Colon (tissue), 2 donors: ENCODE results near the gene PGM5.
"Not testable (repeated sequence)": the region's sequence is repeated elsewhere in the genome, so short reads cannot be mapped to it uniquely, and the experiment has no call there.

Experiments
- FAIRE-seq: peaks from 2 replicates; lab custom pipeline; 2012; peaks lifted over from hg19 to GRCh38; lab: Jason Lieb, UNC
- donor health status: control.
- donor health status: control.

The PGM5 gene

DNA sequence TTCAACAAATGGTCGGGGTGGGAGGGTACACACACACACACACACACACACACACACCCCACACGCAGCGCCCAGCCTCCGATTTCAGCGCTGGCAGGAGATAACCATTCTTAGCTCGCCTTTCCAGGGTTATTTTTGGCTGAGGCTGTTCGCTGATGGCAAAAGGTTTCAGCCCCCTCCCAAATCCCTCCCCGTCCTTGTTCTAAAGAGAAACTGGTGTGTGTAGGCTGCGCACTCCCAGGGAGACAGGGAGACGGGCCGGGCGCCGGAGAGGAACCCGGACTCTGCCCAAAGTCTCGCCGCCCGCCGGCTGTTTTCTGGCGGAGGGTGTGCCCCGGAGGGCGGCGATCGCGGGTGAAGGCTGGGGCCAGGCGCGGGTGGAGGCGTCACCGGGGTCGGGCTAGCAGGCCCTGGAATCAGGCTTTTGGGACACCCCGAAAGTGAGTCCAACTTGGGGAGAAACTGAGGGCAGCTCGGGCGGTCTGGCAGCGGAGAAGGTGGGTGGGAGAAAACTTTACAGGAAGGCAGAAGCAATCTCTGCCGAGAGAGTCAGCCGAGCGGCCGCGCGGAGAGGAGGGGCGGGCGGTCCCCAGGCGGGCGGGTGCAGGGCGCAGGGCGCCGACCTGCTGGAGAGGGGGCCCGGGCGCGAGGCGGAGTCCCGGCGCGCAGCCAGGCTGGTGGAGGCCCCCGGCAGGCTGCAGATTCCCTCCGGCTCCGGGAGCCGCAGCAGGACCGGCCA is at the start of gene PGM5:
Gene PGM5 (plus strand): TSS at position 232 of the 739 bp plus-strand sequence. CDS start 517 bp downstream, outside the sequence.
- FAIRE-seq, result not testable (repeated sequence)

DNA sequence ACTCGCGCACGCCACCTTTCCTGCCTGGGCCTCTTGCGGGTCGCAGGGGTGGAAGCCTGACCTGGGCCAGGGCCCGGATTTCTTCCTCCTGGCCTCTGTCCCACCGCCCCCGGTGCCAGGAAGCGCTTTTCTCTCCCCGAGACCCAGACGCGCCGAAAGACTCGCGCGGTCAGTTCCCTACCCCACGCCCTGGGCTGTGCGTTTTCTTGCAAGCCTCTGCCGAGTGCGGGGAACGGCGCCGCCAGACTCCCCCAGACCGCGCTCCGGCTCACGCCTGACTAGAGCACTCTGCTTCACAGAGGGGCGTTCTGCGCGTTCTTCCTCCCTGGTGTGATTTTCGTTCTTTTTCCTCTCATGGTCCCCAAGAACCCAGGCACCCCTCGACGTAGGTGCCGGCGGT is 49.3 kb upstream of the PGM5 start:
- not testable (repeated sequence) for FAIRE-seq

DNA sequence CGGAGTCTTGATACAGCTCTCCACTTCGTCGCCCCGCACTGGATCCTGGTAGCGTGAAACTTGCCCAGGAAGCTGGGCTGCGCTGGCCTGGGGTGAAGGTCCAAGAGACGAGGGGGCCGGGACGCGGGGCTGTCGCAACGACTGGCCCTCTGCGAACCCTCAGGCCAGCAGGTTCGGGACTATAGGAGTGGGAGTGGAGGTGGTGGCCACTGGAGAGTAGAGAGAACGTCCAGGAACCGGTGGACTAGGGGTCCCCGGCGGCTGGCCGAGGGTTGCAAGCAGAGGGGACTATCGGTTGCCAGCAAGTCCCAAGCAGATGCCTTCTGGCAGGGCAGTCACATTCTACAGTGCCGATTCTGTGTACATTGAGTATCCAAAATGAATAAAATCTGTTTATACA is 48.8 kb upstream of the PGM5 start:
- FAIRE-seq, result not testable (repeated sequence)

DNA sequence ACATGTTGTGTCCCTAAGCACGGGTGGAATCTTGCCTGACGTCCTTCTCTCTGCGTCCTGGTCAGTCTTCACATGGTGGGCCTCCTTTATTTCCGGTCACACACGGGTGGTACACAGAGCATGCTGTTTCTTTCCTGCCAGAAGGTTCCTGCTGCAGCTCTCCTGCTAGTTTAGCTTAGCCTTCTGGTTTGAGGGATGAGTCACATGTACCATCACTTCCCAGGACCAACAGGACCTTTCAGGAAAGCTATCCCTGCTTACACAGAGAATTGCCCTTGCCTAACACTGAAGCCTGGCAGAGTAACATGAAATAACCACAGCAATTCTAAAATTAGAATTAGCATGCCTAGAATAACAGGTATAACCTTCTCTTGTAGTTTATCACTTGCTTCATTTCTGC is 45.2 kb upstream of the PGM5 start:
- not testable (repeated sequence) for FAIRE-seq

DNA sequence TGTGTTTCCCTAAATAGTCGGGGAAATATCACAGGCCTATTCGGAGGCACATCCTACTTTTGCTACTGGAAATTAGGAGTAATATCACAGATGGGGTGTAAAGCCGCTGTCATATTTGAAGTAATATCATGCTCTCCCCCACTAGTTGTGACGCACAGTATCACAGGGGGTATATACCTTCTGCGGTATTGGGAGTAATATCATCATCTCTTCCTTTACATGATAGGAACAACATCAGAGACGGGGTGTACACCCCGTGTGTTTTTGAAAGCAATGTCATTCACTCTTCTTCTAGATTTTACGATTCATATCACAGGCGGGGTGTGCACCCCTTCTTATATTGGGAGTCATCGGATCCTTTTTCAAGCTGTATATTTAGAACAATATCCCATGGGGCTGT is 38.2 kb upstream of the PGM5 start:
- not testable (repeated sequence) for FAIRE-seq

DNA sequence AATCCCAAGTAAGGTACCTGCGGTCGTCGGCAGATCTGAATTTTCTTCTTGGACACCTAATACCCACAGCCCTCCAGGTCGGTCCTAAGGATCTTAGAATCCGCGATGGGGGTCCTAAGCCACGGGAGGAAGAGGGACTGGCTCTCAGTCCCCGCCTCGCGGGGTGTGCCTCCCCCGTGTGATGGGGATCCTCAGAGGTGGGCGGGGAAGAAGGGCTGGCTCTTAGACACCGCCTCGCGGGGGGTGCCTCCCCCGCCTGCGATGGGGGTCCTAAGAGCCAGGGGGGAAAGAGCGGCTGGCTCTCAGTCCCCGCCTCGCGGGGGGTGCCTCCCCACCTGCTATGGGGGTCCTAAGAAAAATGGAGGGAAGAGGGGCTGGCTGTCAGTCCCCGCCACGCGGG is 32.7 kb upstream of the PGM5 start:
- not testable (repeated sequence) for FAIRE-seq

DNA sequence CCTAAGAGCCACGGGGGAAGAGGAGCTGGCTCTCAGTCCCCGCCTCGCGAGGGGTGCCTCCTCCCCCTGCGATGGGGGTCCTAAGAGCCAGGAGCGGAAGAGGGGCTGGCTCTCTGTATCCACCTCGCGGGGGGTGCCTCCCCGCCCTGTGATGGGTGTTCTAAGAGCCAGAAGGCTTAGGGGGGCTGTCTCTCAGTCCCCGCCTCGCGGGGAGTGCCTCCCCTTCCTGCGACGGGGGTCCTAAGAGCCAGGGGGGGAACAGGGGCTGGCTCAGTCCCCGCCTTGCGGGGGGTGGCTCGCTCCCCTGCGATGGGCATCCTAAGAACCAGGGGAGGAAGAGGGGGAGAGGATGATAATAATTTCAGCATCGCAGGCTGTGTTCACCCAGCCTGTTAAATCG is 31.9 kb upstream of the PGM5 start:
- not testable (repeated sequence) for FAIRE-seq

DNA sequence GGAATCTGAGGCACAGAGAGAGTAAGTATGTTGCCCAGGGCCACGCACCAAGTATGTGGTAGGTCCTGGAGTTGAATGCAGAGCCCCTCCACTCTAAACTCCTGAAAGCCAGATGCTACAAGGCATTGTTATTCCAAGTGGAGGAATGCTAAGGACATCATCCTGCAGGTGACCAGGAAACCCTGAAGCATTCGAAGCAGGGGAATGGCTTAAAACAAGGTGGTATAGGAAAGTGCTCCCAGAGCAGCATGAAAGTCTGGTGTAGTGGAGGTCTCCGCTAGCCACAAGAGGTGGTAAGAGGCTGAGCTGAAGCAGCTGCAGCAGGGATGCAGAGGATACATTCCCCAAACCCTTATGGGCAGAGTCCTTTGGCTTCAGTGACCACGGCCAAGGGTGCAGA is 27.3 kb upstream of the PGM5 start:
- FAIRE-seq, result not testable (repeated sequence)

DNA sequence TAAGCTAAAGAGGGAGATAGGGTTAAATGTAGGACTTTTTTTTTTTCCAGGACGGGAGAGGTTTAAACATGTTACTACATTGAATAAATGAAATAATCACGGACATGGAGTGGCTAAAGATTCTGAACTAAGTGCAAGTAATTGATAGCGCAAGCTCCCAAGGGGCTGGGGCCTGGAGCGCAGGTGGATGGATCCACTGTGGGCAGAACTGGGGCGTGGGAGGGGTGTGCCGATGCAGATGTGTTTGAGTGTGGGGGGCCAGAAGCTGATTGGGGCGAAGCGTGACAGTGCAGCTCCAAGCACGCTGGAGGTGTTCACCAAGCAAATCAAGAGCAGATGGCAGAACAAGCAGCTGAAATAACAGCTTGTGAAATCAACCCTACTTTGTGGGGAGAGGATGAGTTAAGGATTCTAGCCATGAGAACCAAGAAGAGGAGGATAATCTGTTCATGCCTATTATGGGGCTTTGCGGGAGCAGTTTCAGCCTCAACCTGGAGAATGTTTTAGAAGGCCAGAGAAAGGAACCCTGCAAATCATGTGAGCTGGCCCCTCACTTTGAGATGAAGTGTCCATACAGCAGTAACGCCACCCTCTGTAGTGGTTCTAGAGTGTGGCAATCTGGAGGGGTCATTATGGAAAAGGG is 25.8 kb upstream of the PGM5 start:
- not testable (repeated sequence) for FAIRE-seq

DNA sequence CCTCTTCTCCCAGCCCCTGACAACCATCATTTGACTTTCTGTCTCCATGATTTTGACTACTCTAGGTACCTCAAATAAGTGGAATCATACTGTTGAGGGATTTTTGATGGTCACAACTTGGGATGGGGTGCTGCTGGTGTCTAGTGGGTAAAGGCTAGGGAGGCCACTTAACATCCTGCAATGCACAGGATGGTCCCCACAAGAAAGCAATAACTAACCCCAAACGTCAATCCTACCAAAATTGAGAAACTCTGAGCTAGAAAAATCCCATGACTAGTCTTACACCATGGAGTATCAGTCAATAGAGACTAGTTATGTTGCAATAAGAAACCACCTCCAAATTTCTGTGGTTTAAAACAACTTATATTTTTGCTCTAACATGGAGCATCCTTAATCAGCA is 24.3 kb upstream of the PGM5 start:
- not testable (repeated sequence) for FAIRE-seq

DNA sequence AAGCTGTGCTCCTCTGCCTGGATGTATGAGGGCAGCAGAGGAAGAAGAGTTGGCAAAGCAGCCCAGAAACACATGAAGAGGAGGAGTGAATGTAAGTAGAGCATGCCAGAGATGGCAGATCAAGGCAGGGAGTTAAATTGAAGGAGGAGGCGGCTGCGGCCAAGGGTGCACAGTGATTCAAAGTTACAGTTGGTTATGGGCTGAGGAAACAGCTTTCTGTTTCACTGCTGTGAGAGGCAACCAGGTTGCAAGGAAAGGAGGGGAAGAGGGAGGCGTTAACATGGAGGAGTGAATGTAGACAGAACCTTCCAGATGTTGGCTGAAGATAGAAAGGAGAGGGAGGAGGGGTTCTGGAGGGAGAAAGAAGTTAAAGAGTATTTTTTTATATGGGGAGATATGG is 20.5 kb upstream of the PGM5 start:
- FAIRE-seq, result not testable (repeated sequence)

DNA sequence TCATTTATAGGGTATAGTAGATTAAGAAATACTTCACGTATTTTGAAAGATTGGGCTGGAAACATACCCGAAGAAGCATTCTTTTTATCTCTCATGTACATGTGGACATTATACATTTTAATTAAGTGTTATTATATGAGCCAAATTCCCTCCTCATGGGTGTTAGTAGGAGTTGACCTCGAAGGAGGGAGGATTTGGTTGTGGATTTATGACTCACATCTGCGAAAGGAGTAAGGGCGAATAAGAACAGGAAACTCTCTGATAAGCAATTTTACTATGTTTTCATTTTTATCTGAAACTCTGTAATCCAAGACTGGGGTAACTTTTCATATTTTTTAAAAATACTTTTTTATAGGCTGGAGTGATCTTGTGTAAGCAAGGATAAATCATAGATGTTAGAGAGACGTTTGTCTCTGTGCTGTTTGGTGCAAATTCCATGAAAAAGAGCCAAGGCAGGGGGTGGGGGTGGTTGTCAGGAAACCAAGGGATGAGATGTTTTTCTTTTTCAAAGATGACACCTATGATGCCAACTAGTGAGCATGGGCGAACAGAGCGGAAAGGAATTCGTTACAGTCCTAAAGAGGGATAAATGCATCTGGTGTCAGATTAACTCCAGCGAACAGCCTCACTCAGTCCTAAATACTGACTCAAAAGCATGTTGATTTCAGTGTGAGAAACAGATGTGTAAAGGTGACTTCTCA is 19.6 kb upstream of the PGM5 start:
- not testable (repeated sequence) for FAIRE-seq

DNA sequence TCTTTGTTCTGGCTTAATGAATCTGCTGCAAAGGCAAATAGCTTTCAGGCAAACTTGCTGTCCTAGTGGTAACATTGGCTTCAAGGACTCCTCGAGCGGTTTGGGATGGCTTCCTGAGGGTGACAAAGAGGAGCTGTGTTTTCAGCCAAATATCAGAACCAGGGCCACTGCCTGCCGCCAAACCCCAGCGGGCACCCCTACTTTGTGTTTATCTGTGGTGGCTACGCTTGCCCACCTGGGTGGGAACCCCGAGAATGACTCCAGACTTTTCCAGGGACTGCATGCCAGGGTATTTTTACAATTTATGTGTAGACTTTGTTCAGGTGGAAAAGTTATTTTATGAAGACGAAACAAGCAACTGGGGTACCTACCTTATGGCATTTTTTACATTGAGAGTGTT is 18.4 kb upstream of the PGM5 start:
- FAIRE-seq, result not testable (repeated sequence)

DNA sequence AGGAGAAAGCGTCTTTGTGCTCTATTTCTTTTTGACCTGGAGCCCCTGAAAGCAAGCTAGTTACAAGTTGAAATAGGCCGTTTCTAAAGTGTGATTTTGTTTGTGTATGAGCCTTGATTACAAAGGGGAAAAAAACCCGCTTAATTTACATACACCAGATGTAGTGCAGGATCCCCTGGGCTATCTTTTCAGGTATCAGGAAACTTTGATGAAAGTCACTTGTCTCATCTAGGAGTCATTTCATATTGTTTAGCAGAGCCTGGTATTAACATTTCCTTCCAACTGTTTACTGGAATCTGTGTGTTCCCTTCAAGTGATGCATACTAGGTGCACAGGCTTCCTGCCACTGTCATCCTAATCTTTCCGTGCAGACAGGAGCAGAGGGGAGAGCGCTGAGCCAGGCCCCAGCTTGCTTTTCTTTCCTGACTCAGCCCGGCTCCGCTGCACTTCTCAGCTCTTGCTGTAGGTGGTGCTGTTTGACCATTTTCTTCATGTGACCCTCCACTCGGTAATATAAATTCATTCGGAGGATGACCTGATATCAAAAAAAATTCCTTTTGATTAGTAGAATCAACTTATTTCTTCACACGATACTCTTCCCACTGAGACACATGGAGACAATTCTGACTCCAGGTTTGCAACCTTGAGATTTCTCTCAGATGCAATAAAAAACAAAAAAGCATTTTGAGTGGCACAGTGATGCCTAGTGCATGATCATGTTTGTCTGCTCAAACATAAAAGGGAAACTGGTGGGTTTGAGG is 14.0 kb upstream of the PGM5 start:
- not testable (repeated sequence) for FAIRE-seq

DNA sequence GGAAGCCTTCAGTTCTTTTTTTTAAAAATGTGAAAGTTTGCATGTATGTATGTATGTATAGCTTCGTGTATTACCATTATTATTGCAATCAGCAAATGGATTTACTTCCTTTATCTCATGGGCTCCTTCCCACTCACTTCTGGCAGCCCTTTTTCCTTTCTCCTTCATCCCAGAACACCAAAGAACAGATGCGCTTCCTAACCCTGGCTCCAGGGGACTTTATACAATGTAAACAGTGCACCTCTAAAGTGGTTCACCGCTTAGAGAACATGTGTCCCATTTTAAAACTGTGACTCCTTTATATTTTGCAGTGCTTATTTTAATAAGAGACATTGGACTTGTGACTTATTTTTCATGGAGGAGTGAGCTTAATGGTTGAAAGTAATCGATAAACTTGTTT is 13.2 kb upstream of the PGM5 start:
- not testable (repeated sequence) for FAIRE-seq

DNA sequence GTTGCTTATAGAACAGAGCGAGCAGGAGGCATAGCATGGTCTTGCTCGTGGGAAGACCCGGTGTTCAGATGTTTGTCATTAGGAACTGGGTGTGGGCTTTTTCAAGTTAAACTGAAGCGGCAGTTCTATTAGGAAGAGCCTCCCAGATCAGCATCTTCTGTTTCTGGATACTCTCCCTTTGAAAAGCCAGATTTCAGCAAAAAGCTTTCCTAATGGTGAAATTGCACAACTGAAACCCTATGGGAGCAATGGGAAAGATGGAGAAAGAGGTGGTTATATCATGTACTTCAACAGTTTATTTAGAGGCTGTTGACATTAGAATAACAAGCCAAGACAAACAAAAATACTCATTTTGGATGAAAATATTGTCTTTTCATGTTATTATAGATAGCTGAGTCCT is 12.4 kb upstream of the PGM5 start:
- FAIRE-seq, result not testable (repeated sequence)

DNA sequence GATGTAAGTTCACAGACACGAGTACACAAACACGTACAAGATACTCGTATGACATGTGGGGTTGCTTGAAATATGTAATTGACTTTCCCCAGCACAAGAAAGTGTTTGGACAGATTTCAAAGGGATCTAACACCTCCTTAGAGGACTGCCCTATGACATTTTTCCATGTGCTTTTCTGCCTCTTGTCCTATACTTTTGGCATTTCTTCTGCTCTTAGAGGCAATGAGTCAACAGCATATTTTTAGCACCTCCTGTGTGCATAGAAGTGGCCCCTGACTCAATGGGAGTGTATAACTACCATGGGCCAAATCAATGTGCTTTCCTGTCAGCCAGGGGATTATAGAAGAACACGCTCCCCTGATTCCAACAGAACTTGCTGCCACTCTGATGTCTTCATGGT is 4.7 kb upstream of the PGM5 start:
- FAIRE-seq, result not testable (repeated sequence)

DNA sequence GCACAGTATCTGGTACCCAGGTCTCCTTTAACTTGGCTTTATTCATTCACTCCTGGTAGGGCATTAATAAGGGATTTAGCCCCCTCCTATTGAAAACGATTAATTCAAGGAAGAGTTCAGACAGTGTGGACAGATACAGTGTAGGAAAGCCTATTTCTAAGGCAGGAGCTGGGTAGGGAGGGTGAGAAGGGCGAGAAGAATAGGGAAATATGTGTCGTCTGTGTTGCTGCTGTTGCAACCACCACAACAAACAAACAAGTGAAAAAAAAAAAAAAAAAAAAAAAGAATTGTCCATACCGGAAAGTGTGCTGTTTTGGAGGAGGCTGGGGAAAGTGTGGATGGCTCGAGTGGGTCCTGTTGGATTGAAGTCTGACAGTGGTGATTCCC is 425 bp upstream of the PGM5 start:
- FAIRE-seq, result not testable (repeated sequence)

DNA sequence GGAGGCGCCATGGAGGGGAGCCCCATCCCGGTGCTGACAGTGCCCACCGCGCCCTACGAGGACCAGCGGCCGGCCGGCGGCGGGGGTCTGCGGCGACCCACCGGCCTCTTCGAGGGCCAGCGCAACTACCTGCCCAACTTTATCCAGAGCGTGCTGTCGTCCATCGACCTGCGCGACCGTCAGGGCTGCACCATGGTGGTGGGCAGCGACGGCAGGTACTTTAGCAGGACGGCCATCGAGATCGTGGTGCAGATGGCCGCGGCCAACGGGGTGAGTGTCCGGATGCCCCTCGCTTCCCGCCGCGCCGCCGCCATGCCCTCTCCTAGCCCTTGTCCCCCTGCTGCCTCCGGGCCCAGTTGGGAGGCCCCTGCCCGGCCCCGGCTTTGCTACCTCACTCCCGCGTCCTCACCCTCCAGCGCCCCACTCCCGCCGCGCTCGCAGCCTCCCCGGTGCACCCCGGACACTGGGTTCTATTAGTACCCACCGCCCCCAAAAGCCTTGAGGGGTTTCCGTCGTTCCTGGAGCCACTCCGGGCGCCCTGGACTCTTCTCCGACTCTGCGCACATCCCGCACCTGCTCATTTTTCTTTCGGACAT is 806 bp downstream of the PGM5 start:
- not testable (repeated sequence) for FAIRE-seq

DNA sequence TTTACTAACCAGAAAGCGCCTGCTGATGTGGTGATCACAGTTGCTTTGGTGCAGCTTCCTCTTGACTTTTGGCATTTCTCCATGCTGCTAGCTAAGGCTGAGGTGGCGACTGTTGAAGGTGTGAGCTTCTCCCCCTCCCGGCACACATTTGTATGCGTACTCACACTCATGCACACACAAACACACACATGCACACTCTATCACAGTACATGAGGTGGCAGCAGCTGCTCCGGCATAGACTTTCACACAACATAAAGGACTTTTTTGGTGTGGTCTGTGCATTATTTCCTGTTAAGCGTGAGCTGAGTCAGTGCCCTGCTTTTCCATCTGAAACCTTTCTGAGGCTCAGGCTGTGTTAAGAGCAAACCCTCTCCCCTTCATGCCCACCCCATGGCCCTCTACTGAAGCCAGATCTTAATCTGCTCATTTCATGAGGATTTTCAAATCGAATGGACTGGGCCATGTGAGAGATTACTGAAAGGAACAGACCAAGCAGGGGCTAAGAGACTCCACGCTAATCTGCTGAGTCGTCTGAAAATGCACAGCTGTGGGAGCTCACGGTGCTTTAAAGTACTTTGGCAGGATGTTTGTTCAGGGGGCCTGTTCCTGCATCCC is 10.6 kb downstream of the PGM5 start:
- FAIRE-seq, result not testable (repeated sequence)

DNA sequence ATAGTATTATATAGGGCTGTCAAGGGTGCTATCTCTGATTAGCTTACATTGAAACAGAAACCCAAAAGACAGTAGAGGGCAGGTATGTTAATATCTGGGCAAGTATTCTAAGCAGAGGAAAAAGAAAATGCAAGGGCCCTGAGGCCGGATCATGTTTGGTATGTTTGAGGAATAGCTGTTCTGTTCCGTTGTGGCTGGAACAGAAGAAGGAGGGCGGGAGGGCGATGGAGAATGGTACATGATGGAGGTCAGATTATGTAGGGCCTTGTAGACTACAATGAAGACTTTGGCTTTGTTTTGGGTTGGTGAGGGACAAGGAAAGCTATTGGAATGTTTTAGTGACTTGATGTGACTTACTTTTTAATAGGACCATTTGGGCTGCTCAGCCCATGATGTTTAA is 19.4 kb downstream of the PGM5 start:
- not testable (repeated sequence) for FAIRE-seq
